GM12878 (cell line): ENCODE results near the gene TJAP1. TPM values are rescaled to one million over a fixed set of nuclear protein-coding genes. Genes with fewer than 3 reads are reported as not detected.

Experiments
- ATAC-seq: fragments of 200-7000 bp; cut with Tn5 transposase; 3 replicates; pipeline ENCODE4 v1.9.1; 2020; ENCODE audit warnings: mild to moderate bottlenecking, moderate library complexity
- BruUV-seq: library from RNA; stranded (reverse); fragments of 400-500 nt; replicated peaks from 2 replicates; lab custom pipeline; 2021; lab: Mats Ljungman, UMichigan
- CTCF ChIA-PET: fragments of 300-600 bp; sonication (Branson Sonifier 250); formaldehyde crosslinking; extraction: SDS; loops from one replicate; lab custom pipeline; 2021; ENCODE audit warnings: inconsistent platforms; lab: Yijun Ruan, JAX
- POLR2A ChIA-PET: fragments of 350-600 bp; formaldehyde crosslinking; extraction: SDS; loops from one replicate; lab custom pipeline; 2021; ENCODE audit warnings: inconsistent platforms; lab: Charles Lee
- RAD21 ChIA-PET: fragments of 300-600 bp; sonication (Branson Sonifier 250); formaldehyde crosslinking; loops from one replicate; lab custom pipeline; 2023; ENCODE audit warnings: antibody characterized with exemption; ENCODE audit not compliant: unreplicated experiment; lab: Charles Lee
- SMC1A ChIA-PET: fragments of 300-600 bp; sonication (Branson Sonifier 250); formaldehyde crosslinking; loops from one replicate; lab custom pipeline; 2023; ENCODE audit not compliant: unreplicated experiment, uncharacterized antibody; lab: Charles Lee
- DNase-seq: peaks from one replicate; pipeline ENCODE4 v3.0.0-alpha.2; 2011; ENCODE audit warnings: low read depth, low spot score
- FAIRE-seq: peaks from 3 replicates; lab custom pipeline; 2011; peaks lifted over from hg19 to GRCh38; lab: Jason Lieb, UNC
- H2AFZ ChIP-seq: 2 replicates; pipeline ENCODE4 v1.6.0; 2011; ENCODE audit warnings: low read depth, low read length, control low read depth; ENCODE audit not compliant: control insufficient read depth
- H3K27ac ChIP-seq: 2 replicates; pipeline ENCODE4 v1.5.1; 2011; ENCODE audit warnings: control low read depth; ENCODE audit not compliant: control insufficient read depth, insufficient read depth
- H3K27me3 ChIP-seq, 2 experiments: replicated peaks in 1 of 2; 2 replicates each; pipeline versions ENCODE4 v1.6.0 to v1.6.1; 2011; ENCODE audit warnings: low read length in 1 of 2; ENCODE audit not compliant: control insufficient read depth in 2 of 2, insufficient read depth in 2 of 2
- H3K36me3 ChIP-seq, 2 experiments: 2 replicates each; pipeline ENCODE4 v1.5.1; 2011; ENCODE audit warnings: low read length in 1 of 2; ENCODE audit not compliant: control insufficient read depth in 2 of 2, insufficient read depth in 2 of 2
- H3K4me1 ChIP-seq: 2 replicates; pipeline ENCODE4 v1.6.1; 2011; ENCODE audit warnings: mild to moderate bottlenecking, low read length, moderate library complexity, mixed read lengths; ENCODE audit not compliant: control insufficient read depth, insufficient read depth
- H3K4me2 ChIP-seq: 2 replicates; pipeline ENCODE4 v1.6.0; 2011; ENCODE audit warnings: control low read depth; ENCODE audit not compliant: control insufficient read depth, insufficient read depth
- H3K4me3 ChIP-seq: fragments of 200-600 bp; sonication (generic); 2 replicates; pipeline ENCODE4 v1.5.1; 2016
- H3K79me2 ChIP-seq: 2 replicates; pipeline ENCODE4 v1.6.0; 2011; ENCODE audit warnings: low read length; ENCODE audit not compliant: control insufficient read depth, insufficient read depth
- H3K9ac ChIP-seq: 2 replicates; pipeline ENCODE4 v1.8.0; 2011; ENCODE audit warnings: low read length, control low read depth, mixed read lengths; ENCODE audit not compliant: control insufficient read depth, insufficient read depth
- H3K9me3 ChIP-seq: replicated peaks from 3 replicates; pipeline ENCODE4 v1.5.1; 2011; ENCODE audit warnings: mild to moderate bottlenecking, low read length; ENCODE audit not compliant: control insufficient read depth, insufficient read depth
- H4K20me1 ChIP-seq: 2 replicates; pipeline ENCODE4 v1.6.0; 2011; ENCODE audit not compliant: control insufficient read depth, insufficient read depth
- CBFB ChIP-seq: IDR thresholded peaks from 2 replicates; pipeline ENCODE4 v1.6.1; 2016; ENCODE audit warnings: antibody characterized with exemption, low read depth
- CREB1 ChIP-seq: IDR thresholded peaks from 2 replicates; pipeline ENCODE4 v1.6.1; 2012; ENCODE audit warnings: low read depth, mild to moderate bottlenecking, inconsistent platforms
- DPF2 ChIP-seq: fragments of 450-650 bp; IDR thresholded peaks from 2 replicates; pipeline ENCODE4 v1.6.1; 2017; ENCODE audit warnings: mild to moderate bottlenecking
- EED ChIP-seq: sonication (generic); IDR thresholded peaks from 2 replicates; pipeline ENCODE4 v1.6.1; 2016; ENCODE audit warnings: antibody characterized with exemption, low read depth
- HDGF ChIP-seq: fragments of 450-650 bp; IDR thresholded peaks from 2 replicates; pipeline ENCODE4 v1.6.1; 2016; ENCODE audit warnings: antibody characterized with exemption
- IKZF2 ChIP-seq, 2 experiments: fragments of 450-650 bp; IDR thresholded peaks; 2 replicates each; pipeline ENCODE4 v1.6.1; 2017; ENCODE audit warnings: mild to moderate bottlenecking in 2 of 2, moderate library complexity in 2 of 2
- KAT2A ChIP-seq: conservative IDR thresholded peaks from 2 replicates; pipeline ENCODE4 v1.6.1; 2011; ENCODE audit warnings: low read depth, low read length; ENCODE audit not compliant: control insufficient read depth
- NFXL1 ChIP-seq: fragments of 450-650 bp; IDR thresholded peaks from 2 replicates; pipeline ENCODE4 v1.6.1; 2017; ENCODE audit warnings: antibody characterized with exemption, mild to moderate bottlenecking, borderline replicate concordance
- POLR2A ChIP-seq: IDR thresholded peaks from 2 replicates; pipeline ENCODE4 v1.6.1; 2011; ENCODE audit warnings: low read depth, mild to moderate bottlenecking, low read length
- POU2F2 ChIP-seq: IDR thresholded peaks from 3 replicates; pipeline ENCODE4 v1.6.1; 2011; ENCODE audit warnings: low read depth, mild to moderate bottlenecking, low read length, borderline replicate concordance
- RAD21 ChIP-seq: IDR thresholded peaks from 2 replicates; pipeline ENCODE4 v1.6.1; 2011; ENCODE audit warnings: mild to moderate bottlenecking, low read depth, low read length, moderate library complexity; ENCODE audit not compliant: insufficient read depth
- RB1 ChIP-seq: fragments of 450-650 bp; formaldehyde crosslinking; IDR thresholded peaks from 2 replicates; pipeline ENCODE4 v1.6.1; 2017; ENCODE audit warnings: mild to moderate bottlenecking, borderline replicate concordance
- SP1 ChIP-seq: IDR thresholded peaks from one replicate; pipeline ENCODE4 v1.6.1; 2011; ENCODE audit warnings: low read depth, low read length
- SPI1 ChIP-seq: IDR thresholded peaks from 2 replicates; pipeline ENCODE4 v1.6.1; 2011; ENCODE audit warnings: low read depth, mild to moderate bottlenecking, low read length, moderate library complexity, borderline replicate concordance; ENCODE audit not compliant: insufficient read depth
- TARDBP ChIP-seq: IDR thresholded peaks from 2 replicates; pipeline ENCODE4 v1.6.1; 2016; ENCODE audit warnings: borderline replicate concordance
- TCF12 ChIP-seq: IDR thresholded peaks from 2 replicates; pipeline ENCODE4 v1.6.1; 2011; ENCODE audit warnings: low read depth, mild to moderate bottlenecking, low read length
- ZSCAN29 ChIP-seq: fragments of 450-650 bp; IDR thresholded peaks from 2 replicates; pipeline ENCODE4 v1.6.1; 2017; ENCODE audit warnings: mild to moderate bottlenecking, moderate library complexity
- ZZZ3 ChIP-seq: IDR thresholded peaks from 2 replicates; pipeline ENCODE4 v1.6.1; 2011; ENCODE audit warnings: low read depth; ENCODE audit not compliant: control insufficient read depth, insufficient read length
- WGBS: methylation state at CpG from one replicate; pipeline ENCODE4 v1.1.6; 2016; ENCODE audit warnings: low lambda C conversion rate; ENCODE audit not compliant: insufficient replicate concordance, insufficient coverage; ENCODE audit errors: missing lambda C conversion rate; 5-methylcytosine and 5-hydroxymethylcytosine counted together
- in situ Hi-C: fragments of 300-500 bp; cut with MboI; formaldehyde crosslinking; loops from 9 replicates; pipeline ENCODE4 v1.14.3; 2018; ENCODE audit warnings: mixed read lengths
- intact Hi-C: fragments of 100-400 bp; cut with micrococcal nuclease; formaldehyde crosslinking; loops from one replicate; pipeline ENCODE4 v1.14.2; 2022; ENCODE audit not compliant: unreplicated experiment
- polyA plus RNA-seq, 11 experiments: library from polyadenylated mRNA; depleted of rRNA in 4 of 11; unstranded in 6 of 11; stranded (reverse) in 5 of 11; fragments of >200 nt; fragmentation: Nextera tagmentation in 4 of 11; fragmentation: Illumina TruSeq in 1 of 11; extraction: Ambion mirVana in 4 of 11; extraction: Trizol in 1 of 11; gene quantifications; 1 replicate in 1 of 11; 2 replicates in 10 of 11; pipeline versions ENCODE4 v1.2.1 to v1.2.3, GENCODE V29; 2011 to 2016; ENCODE audit warnings: inconsistent platforms in 2 of 11, missing spikeins in 2 of 11, low read depth in 1 of 11
- total RNA-seq, 4 experiments: library from RNA; depleted of rRNA in 3 of 4; stranded (reverse); fragments of >200 nt in 3 of 4; fragmentation: Illumina TruSeq in 1 of 4; extraction: Trizol in 1 of 4; gene quantifications; 2 replicates each; pipeline versions ENCODE4 v1.2.1 to v1.2.3, GENCODE V29; 2013 to 2021
- TF ChIP-seq, protein P1 (sequence below): IDR thresholded peaks from 2 replicates; pipeline ENCODE4 v1.6.1; 2011; ENCODE audit warnings: low read depth, mild to moderate bottlenecking, low read length, moderate library complexity, borderline replicate concordance; ENCODE audit errors: extremely low read depth
- TF ChIP-seq, protein P2 (sequence below): fragments of 450-650 bp; formaldehyde crosslinking; IDR thresholded peaks from 2 replicates; pipeline ENCODE4 v1.4.0; 2020; ENCODE audit warnings: mild to moderate bottlenecking, moderate library complexity
- TF ChIP-seq, protein P3 (sequence below): fragments of 450-650 bp; IDR thresholded peaks from 2 replicates; pipeline ENCODE4 v1.6.1; 2016; ENCODE audit warnings: mild to moderate bottlenecking

The TJAP1 gene
- total and polyA plus RNA-seq, 10 of the 15 experiments (the other 5 are each of a cell fraction or from before 2014, with no cell fraction given): 0.11 to 22.6 (median 12.8) TPM

DNA sequence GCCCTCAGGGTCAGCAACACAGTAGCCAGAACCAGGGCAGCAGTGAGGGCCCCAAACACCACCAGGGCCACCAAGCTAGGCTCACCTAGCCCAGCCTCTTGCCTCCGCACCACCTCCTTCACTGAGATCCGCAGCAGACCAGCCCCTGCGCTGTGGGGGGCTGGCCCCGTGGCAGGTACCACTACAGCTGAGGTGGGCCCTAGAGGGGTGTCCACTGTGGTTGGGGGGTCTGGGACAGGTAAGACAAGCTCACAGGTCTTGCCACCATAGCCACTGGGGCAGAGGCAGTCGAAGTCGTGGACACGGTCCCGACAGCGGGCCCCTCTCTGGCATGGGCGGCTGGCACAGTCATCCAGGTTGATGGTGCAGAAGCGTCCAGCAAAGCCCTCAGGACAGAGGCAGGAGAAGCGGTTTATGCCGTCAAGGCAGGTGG lies 26.7 kb upstream of the TJAP1 start (continued):
- TF ChIP-seq NFXL1: no peak
- no peak for TF ChIP-seq TARDBP
- no peak for TF ChIP-seq TCF12
- TF ChIP-seq, protein P1, sequence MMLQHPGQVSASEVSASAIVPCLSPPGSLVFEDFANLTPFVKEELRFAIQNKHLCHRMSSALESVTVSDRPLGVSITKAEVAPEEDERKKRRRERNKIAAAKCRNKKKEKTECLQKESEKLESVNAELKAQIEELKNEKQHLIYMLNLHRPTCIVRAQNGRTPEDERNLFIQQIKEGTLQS: no peak

DNA sequence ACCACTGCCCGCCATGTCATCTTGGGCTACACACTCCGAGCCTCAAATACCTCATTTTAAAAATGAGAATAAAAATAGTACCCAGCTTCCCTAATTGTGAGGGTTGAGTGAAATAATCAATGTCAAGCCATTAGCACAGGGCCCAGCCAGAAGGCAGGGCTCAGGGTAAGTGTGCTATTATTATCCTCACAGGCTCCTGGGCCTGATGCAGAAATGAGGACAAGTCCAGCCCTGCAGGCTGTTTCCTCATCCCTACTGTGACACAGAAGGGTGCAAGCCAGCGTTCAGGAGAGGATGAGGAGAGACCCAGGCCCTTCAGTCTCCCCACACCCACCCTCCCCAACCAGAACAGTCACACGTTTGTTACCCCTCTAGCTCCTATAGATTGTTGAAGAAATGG lies 26.0 kb upstream of the TJAP1 start:
- WGBS: 72% methylated on average over 4 of the region's 4 CpGs
- no peak for DNase-seq
- Histone ChIP-seq H3K4me3 (no peak overlapping the region), H3K36me3 (peaks cover 0 to 1% of the 10 kb centered on the region in 2 experiments; a peak in 3 of 4 replicates), H3K9ac (no peak overlapping the region), H2AFZ (no peak overlapping the region), H3K27me3 (peaks cover 2 to 3% of the 10 kb centered on the region in 2 experiments; a peak in 3 of 4 replicates), H4K20me1 (no peaks in the 10 kb centered on the region; the same call in 1 of the 2 replicates), H3K79me2 (no peaks in the 10 kb centered on the region), H3K4me1 (peaks cover 14% of the 10 kb centered on the region), H3K4me2 (no peak overlapping the region), H3K27ac (no peak overlapping the region), H3K9me3 (no peaks in the 10 kb centered on the region)
- intact Hi-C loops: loop anchor here (10.0 kb wide), 1 partner anchor 623 kb away; no protein-coding TSS in a partner anchor
- no TSS peak for BruUV-seq
- RAD21 ChIA-PET: no interaction called here
- CTCF ChIA-PET: interaction anchor here (0.6 kb wide), 1 partner anchor 24 kb away, joined by 3 read pairs; the partner anchor contains the start of gene ABCC10
- SMC1A ChIA-PET: no interaction called here
- TF ChIP-seq KAT2A (no peak), EED (no peak), POU2F2 (no peak), SP1 (no peak), NFXL1 (no peak), CREB1 (no peak), RAD21 (no peak), POLR2A (no peak), SPI1 (no peak), HDGF (no peak), IKZF2 (IDR thresholded peaks at IDR 0.05) (no peak), CBFB (no peak), ZSCAN29 (no peak), DPF2 (no peak), RB1 (no peak), ZZZ3 (no peak)
- TF ChIP-seq, protein P2, sequence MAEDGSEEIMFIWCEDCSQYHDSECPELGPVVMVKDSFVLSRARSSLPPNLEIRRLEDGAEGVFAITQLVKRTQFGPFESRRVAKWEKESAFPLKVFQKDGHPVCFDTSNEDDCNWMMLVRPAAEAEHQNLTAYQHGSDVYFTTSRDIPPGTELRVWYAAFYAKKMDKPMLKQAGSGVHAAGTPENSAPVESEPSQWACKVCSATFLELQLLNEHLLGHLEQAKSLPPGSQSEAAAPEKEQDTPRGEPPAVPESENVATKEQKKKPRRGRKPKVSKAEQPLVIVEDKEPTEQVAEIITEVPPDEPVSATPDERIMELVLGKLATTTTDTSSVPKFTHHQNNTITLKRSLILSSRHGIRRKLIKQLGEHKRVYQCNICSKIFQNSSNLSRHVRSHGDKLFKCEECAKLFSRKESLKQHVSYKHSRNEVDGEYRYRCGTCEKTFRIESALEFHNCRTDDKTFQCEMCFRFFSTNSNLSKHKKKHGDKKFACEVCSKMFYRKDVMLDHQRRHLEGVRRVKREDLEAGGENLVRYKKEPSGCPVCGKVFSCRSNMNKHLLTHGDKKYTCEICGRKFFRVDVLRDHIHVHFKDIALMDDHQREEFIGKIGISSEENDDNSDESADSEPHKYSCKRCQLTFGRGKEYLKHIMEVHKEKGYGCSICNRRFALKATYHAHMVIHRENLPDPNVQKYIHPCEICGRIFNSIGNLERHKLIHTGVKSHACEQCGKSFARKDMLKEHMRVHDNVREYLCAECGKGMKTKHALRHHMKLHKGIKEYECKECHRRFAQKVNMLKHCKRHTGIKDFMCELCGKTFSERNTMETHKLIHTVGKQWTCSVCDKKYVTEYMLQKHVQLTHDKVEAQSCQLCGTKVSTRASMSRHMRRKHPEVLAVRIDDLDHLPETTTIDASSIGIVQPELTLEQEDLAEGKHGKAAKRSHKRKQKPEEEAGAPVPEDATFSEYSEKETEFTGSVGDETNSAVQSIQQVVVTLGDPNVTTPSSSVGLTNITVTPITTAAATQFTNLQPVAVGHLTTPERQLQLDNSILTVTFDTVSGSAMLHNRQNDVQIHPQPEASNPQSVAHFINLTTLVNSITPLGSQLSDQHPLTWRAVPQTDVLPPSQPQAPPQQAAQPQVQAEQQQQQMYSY (CRISPR knock-in tag): no peak
- TF ChIP-seq, protein P3, sequence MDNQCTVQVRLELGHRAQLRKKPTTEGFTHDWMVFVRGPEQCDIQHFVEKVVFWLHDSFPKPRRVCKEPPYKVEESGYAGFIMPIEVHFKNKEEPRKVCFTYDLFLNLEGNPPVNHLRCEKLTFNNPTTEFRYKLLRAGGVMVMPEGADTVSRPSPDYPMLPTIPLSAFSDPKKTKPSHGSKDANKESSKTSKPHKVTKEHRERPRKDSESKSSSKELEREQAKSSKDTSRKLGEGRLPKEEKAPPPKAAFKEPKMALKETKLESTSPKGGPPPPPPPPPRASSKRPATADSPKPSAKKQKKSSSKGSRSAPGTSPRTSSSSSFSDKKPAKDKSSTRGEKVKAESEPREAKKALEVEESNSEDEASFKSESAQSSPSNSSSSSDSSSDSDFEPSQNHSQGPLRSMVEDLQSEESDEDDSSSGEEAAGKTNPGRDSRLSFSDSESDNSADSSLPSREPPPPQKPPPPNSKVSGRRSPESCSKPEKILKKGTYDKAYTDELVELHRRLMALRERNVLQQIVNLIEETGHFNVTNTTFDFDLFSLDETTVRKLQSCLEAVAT: no peak
- in situ Hi-C loops: no loop called here
- no peak for ATAC-seq
- no peak for FAIRE-seq
- POLR2A ChIA-PET: no interaction called here
